GM21576 (cell line): ENCODE measurements around the gene NGEF.

ENCODE experiments used
- ATAC-seq: cut with Tn5 transposase; IDR thresholded peaks from one replicate; pipeline ENCODE4 v1.9.1; 2021; ENCODE audit warnings: mild to moderate bottlenecking, moderate library complexity; ENCODE audit not compliant: unreplicated experiment

The NGEF gene

GRCh38 chr2:232901736-232902578 is 111.1 kb downstream of the NGEF start:
- ATAC-seq = no peak

- ATAC-seq = no peak
Measured at GRCh38 chr2:232900811-232901735, 112.0 kb downstream of the NGEF start.

GRCh38 chr2:232898592-232899543 is 114.2 kb downstream of the NGEF start:
- no peak for ATAC-seq

- ATAC-seq = no peak
Measured at GRCh38 chr2:232897598-232898408, 115.3 kb downstream of the NGEF start.

GRCh38 chr2:232896720-232897597 is 116.1 kb downstream of the NGEF start:
- ATAC-seq = no peak

- no peak for ATAC-seq
Measured at GRCh38 chr2:232896111-232896510, 116.9 kb downstream of the NGEF start.

- no peak for ATAC-seq
Measured at GRCh38 chr2:232894746-232895145, 118.3 kb downstream of the NGEF start.

GRCh38 chr2:232894251-232894650 is 118.8 kb downstream of the NGEF start:
- ATAC-seq = no peak

GRCh38 chr2:232893834-232894233 is 119.2 kb downstream of the NGEF start:
- ATAC-seq = no peak

GRCh38 chr2:232892843-232893242 is 120.2 kb downstream of the NGEF start:
- no peak for ATAC-seq

- no peak for ATAC-seq
Measured at GRCh38 chr2:232892221-232892620, 120.8 kb downstream of the NGEF start.

GRCh38 chr2:232891621-232892071 is 121.4 kb downstream of the NGEF start:
- no peak for ATAC-seq

- no peak for ATAC-seq
Measured at GRCh38 chr2:232890896-232891601, 122.0 kb downstream of the NGEF start.

- no peak for ATAC-seq
Measured at GRCh38 chr2:232890536-232890895, 122.5 kb downstream of the NGEF start.

GRCh38 chr2:232889876-232890401 is 123.1 kb downstream of the NGEF start:
- ATAC-seq = no peak

GRCh38 chr2:232888839-232889529 is 124.1 kb downstream of the NGEF start:
- ATAC-seq = no peak

- ATAC-seq = no peak
Measured at GRCh38 chr2:232888099-232888836, 124.8 kb downstream of the NGEF start.
